HepG2 (cell line): ENCODE results near the gene TXNRD2. TPM values are rescaled to one million over a fixed set of nuclear protein-coding genes. Genes with fewer than 3 reads are reported as not detected.

Experiments
- CC2D1A ChIP-seq: sonication (generic); formaldehyde crosslinking; IDR thresholded peaks from 2 replicates; pipeline ENCODE4 v1.8.1; 2023; ENCODE audit warnings: mild to moderate bottlenecking, missing genetic modification reagents
- CENPT ChIP-seq: sonication (generic); formaldehyde crosslinking; IDR thresholded peaks from 2 replicates; pipeline ENCODE4 v1.8.0; 2022; ENCODE audit warnings: low read depth, mild to moderate bottlenecking, moderate library complexity, missing genetic modification reagents
- CHD2 ChIP-seq: IDR thresholded peaks from 2 replicates; pipeline ENCODE4 v1.6.1; 2011; ENCODE audit warnings: low read depth, low read length, improper control_type of control experiment
- DMAP1 ChIP-seq: IDR thresholded peaks from 2 replicates; pipeline ENCODE4 v1.6.1; 2016
- ELF1 ChIP-seq: sonication (generic); formaldehyde crosslinking; IDR thresholded peaks from 2 replicates; pipeline ENCODE4 v1.4.0; 2020; ENCODE audit warnings: missing genetic modification reagents
- ELF4 ChIP-seq: sonication (generic); formaldehyde crosslinking; IDR thresholded peaks from 2 replicates; pipeline ENCODE4 v1.5.0; 2020; ENCODE audit warnings: missing genetic modification reagents, mild to moderate bottlenecking, moderate library complexity, borderline replicate concordance
- HIVEP1 ChIP-seq: sonication (generic); formaldehyde crosslinking; IDR thresholded peaks from 2 replicates; pipeline ENCODE4 v1.4.0; 2020; ENCODE audit warnings: mild to moderate bottlenecking, missing genetic modification reagents
- KLF13 ChIP-seq: sonication (generic); formaldehyde crosslinking; IDR thresholded peaks from 2 replicates; pipeline ENCODE4 v1.4.0; 2020; ENCODE audit warnings: mild to moderate bottlenecking, missing genetic modification reagents
- LCORL ChIP-seq, 2 experiments: fragments of 450-650 bp in 1 of 2; sonication (generic) in 1 of 2; formaldehyde crosslinking in 1 of 2; IDR thresholded peaks; 2 replicates each; pipeline versions ENCODE4 v1.5.0 to v1.6.1; 2017 to 2020; ENCODE audit warnings: antibody characterized with exemption in 1 of 2, missing genetic modification reagents in 1 of 2
- SSRP1 ChIP-seq: IDR thresholded peaks from 2 replicates; pipeline ENCODE4 v1.6.1; 2016; ENCODE audit warnings: control low read depth
- ZFP36L2 ChIP-seq: sonication (generic); formaldehyde crosslinking; IDR thresholded peaks from 2 replicates; pipeline ENCODE4 v1.4.0; 2020; ENCODE audit warnings: missing genetic modification reagents
- ZKSCAN1 ChIP-seq: fragments of 150-350 bp; IDR thresholded peaks from 2 replicates; pipeline ENCODE4 v1.6.1; 2014; ENCODE audit warnings: low read length
- ZMAT3 ChIP-seq: sonication (generic); formaldehyde crosslinking; conservative IDR thresholded peaks from 2 replicates; pipeline ENCODE4 v1.7.0; 2021; ENCODE audit warnings: missing genetic modification reagents
- ZNF143 ChIP-seq: sonication (generic); formaldehyde crosslinking; IDR thresholded peaks from 2 replicates; pipeline ENCODE4 v1.4.0; 2020; ENCODE audit warnings: missing genetic modification reagents
- ZNF205 ChIP-seq: IDR thresholded peaks from 2 replicates; pipeline ENCODE4 v1.6.1; 2018; ENCODE audit warnings: missing biosample characterization, missing genetic modification reagents
- ZNF354B ChIP-seq: sonication (generic); formaldehyde crosslinking; IDR thresholded peaks from 2 replicates; pipeline ENCODE4 v1.8.0; 2022; ENCODE audit warnings: mild to moderate bottlenecking, missing genetic modification reagents
- ZNF589 ChIP-seq: sonication (generic); formaldehyde crosslinking; conservative IDR thresholded peaks from 2 replicates; pipeline ENCODE4 v1.8.0; 2022; ENCODE audit warnings: mild to moderate bottlenecking, moderate library complexity, missing genetic modification reagents
- ZNF768 ChIP-seq: sonication (generic); formaldehyde crosslinking; IDR thresholded peaks from 2 replicates; pipeline ENCODE4 v1.4.0; 2020; ENCODE audit warnings: missing genetic modification reagents
- polyA plus RNA-seq, 8 experiments: library from polyadenylated mRNA; depleted of rRNA in 3 of 8; stranded (reverse) in 7 of 8; unstranded in 1 of 8; fragments of >200 nt; fragmentation: Illumina TruSeq in 4 of 8; extraction: Trizol in 4 of 8; gene quantifications; 2 replicates each; pipeline versions ENCODE4 v1.2.1 to v1.2.3, GENCODE V29; 2011 to 2016; ENCODE audit warnings: low read depth in 4 of 8, missing spikeins in 1 of 8, mixed read lengths in 1 of 8; ENCODE audit not compliant: insufficient read depth in 1 of 8
- total RNA-seq, 5 experiments: library from RNA; depleted of rRNA; stranded (reverse); fragments of >200 nt; fragmentation: Illumina TruSeq; extraction: Trizol; gene quantifications; 2 replicates each; pipeline ENCODE4 v1.2.3, GENCODE V29; 2016; ENCODE audit warnings: low read depth in 1 of 5
- TF ChIP-seq, protein P1 (sequence below): sonication (generic); formaldehyde crosslinking; IDR thresholded peaks from 2 replicates; pipeline ENCODE4 v1.8.1; 2023; ENCODE audit warnings: missing genetic modification reagents, mild to moderate bottlenecking, borderline replicate concordance
- TF ChIP-seq, protein P2 (sequence below): IDR thresholded peaks from 2 replicates; pipeline ENCODE4 v1.6.1; 2016; ENCODE audit warnings: missing compliant biosample characterization, missing genetic modification reagents, borderline replicate concordance
- TF ChIP-seq, protein P3 (sequence below): sonication (generic); formaldehyde crosslinking; IDR thresholded peaks from 2 replicates; pipeline ENCODE4 v1.8.0; 2022; ENCODE audit warnings: missing genetic modification reagents, mild to moderate bottlenecking, borderline replicate concordance
- TF ChIP-seq, protein P4 (sequence below): sonication (generic); formaldehyde crosslinking; IDR thresholded peaks from 2 replicates; pipeline ENCODE4 v1.5.0; 2020; ENCODE audit warnings: missing genetic modification reagents, mild to moderate bottlenecking, borderline replicate concordance
- TF ChIP-seq, protein P5 (sequence below): IDR thresholded peaks from 2 replicates; pipeline ENCODE4 v1.6.1; 2016; ENCODE audit warnings: low read depth, borderline replicate concordance
- TF ChIP-seq, protein P6 (sequence below): sonication (generic); formaldehyde crosslinking; IDR thresholded peaks from 2 replicates; pipeline ENCODE4 v1.5.1; 2020; ENCODE audit warnings: mild to moderate bottlenecking, missing genetic modification reagents, borderline replicate concordance

Gene TXNRD2
- total and polyA plus RNA-seq, 2 of the 13 experiments (the other 11 are each of a cell fraction or from before 2014, with no cell fraction given), result 17.5 to 18.6 TPM

DNA sequence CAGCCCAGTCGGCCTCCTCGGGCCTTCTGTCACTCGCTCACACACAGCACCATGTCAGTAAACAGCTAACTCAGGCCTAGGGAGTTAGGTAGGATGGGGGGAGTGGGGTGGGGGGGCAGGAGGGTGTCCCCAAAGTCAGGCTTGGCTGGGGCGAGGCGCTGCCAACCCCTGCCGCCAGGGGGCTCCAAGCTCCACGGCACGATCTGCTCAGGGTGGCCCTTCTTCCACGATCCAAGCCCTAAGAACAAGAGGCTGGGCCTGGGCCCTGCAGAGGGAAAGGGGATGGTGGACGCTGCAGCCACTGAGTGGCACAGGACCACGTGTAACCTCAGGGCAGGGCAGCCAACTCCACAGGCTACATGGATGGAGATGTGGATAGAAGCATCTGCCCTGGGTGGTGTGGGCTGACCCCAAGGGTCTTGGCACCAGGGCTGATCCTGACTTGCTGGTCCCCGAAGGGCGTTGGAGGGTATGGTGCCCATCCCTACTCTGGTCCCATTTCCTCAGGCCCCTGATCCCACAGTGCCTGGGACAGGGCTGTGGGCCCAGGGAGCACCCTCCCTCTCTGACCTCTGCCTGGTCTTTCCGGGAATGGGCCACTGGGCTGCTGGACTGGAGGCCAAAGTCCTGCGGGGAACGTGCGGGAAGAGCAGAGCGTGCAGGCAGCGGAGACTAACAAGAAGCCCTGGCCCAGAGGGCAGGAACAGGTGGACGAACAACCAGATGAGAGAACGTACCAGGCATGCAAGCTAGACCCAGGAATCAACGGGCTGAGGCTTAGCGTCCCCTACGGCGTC lies 29.1 kb upstream of the TXNRD2 start (continued):
- TF ChIP-seq CC2D1A (CRISPR knock-in tag), result no peak
- peak; percentile 35; the same call in 1 of the 2 replicates for TF ChIP-seq ZNF768 (CRISPR knock-in tag)
- peak; percentile 70 for TF ChIP-seq ELF1 (CRISPR knock-in tag)
- TF ChIP-seq CENPT, result no peak
- TF ChIP-seq, protein P1, sequence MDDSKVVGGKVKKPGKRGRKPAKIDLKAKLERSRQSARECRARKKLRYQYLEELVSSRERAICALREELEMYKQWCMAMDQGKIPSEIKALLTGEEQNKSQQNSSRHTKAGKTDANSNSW (CRISPR knock-in tag), result no peak
- TF ChIP-seq HIVEP1, result 0 out of 2 replicates have a peak, but pooled peaks have one; percentile 11
- TF ChIP-seq DMAP1 (CRISPR knock-in tag), result peak; percentile 89
- 0 out of 2 replicates have a peak, but pooled peaks have one; percentile 72 for TF ChIP-seq ZNF205
- peak; percentile 90; the same call in 1 of the 2 replicates for TF ChIP-seq ZNF589 (CRISPR knock-in tag)
- 0 out of 2 replicates have a peak, but pooled peaks have one; percentile 2 for TF ChIP-seq CHD2
- TF ChIP-seq SSRP1 (CRISPR knock-in tag), result peak; percentile 94; the same call in 1 of the 2 replicates
- TF ChIP-seq ZMAT3, result peak; percentile 84; the same call in 1 of the 2 replicates
- TF ChIP-seq ZKSCAN1, result no peak
- TF ChIP-seq, protein P2, sequence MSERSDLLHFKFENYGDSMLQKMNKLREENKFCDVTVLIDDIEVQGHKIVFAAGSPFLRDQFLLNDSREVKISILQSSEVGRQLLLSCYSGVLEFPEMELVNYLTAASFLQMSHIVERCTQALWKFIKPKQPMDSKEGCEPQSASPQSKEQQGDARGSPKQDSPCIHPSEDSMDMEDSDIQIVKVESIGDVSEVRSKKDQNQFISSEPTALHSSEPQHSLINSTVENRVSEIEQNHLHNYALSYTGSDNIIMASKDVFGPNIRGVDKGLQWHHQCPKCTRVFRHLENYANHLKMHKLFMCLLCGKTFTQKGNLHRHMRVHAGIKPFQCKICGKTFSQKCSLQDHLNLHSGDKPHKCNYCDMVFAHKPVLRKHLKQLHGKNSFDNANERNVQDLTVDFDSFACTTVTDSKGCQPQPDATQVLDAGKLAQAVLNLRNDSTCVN, result peak; percentile 78; the same call in 1 of the 2 replicates
- TF ChIP-seq, protein P3, sequence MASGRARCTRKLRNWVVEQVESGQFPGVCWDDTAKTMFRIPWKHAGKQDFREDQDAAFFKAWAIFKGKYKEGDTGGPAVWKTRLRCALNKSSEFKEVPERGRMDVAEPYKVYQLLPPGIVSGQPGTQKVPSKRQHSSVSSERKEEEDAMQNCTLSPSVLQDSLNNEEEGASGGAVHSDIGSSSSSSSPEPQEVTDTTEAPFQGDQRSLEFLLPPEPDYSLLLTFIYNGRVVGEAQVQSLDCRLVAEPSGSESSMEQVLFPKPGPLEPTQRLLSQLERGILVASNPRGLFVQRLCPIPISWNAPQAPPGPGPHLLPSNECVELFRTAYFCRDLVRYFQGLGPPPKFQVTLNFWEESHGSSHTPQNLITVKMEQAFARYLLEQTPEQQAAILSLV (CRISPR knock-in tag), result peak; percentile 88
- TF ChIP-seq KLF13 (CRISPR knock-in tag), result no peak
- TF ChIP-seq LCORL (IDR thresholded peaks at IDR 0.05), result no peak
- TF ChIP-seq LCORL (CRISPR knock-in tag; IDR thresholded peaks at IDR 0.05), result peak; percentile 83; the same call in 1 of the 2 replicates
- TF ChIP-seq, protein P4, sequence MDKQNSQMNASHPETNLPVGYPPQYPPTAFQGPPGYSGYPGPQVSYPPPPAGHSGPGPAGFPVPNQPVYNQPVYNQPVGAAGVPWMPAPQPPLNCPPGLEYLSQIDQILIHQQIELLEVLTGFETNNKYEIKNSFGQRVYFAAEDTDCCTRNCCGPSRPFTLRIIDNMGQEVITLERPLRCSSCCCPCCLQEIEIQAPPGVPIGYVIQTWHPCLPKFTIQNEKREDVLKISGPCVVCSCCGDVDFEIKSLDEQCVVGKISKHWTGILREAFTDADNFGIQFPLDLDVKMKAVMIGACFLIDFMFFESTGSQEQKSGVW (CRISPR knock-in tag), result no peak
- no peak for TF ChIP-seq ZNF143
- TF ChIP-seq, protein P5, sequence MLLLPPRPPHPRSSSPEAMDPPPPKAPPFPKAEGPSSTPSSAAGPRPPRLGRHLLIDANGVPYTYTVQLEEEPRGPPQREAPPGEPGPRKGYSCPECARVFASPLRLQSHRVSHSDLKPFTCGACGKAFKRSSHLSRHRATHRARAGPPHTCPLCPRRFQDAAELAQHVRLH (CRISPR knock-in tag), result peak; percentile 80; the same call in 1 of the 2 replicates
- 0 out of 2 replicates have a peak, but pooled peaks have one; percentile 28 for TF ChIP-seq ZFP36L2 (CRISPR knock-in tag)
- TF ChIP-seq, protein P6, sequence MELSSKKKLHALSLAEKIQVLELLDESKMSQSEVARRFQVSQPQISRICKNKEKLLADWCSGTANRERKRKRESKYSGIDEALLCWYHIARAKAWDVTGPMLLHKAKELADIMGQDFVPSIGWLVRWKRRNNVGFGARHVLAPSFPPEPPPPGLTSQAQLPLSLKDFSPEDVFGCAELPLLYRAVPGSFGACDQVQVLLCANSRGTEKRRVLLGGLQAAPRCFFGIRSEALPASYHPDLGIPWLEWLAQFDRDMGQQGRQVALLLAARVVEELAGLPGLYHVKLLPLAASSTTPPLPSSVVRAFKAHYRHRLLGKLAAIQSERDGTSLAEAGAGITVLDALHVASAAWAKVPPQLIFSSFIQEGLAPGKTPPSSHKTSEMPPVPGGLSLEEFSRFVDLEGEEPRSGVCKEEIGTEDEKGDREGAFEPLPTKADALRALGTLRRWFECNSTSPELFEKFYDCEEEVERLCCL, result 0 out of 2 replicates have a peak, but pooled peaks have one; percentile 41
- TF ChIP-seq ZNF354B (CRISPR knock-in tag), result peak; percentile 93; the same call in 1 of the 2 replicates
- TF ChIP-seq ELF4 (CRISPR knock-in tag), result no peak
